ACC112 (cell line): ENCODE measurements around the gene HIP1R.

Source experiments
- H2AFZ ChIP-seq: fragments of 200-600 bp; sonication (generic); one replicate; pipeline ENCODE4 v1.6.0; 2017; ENCODE audit warnings: antibody characterized with exemption, low read length; ENCODE audit not compliant: unreplicated experiment
- H3K27ac ChIP-seq: fragments of 200-600 bp; sonication (generic); 2 replicates; pipeline ENCODE4 v1.5.1; 2014; ENCODE audit warnings: low read depth, mild to moderate bottlenecking, antibody characterized with exemption, low read length, moderate library complexity
- H3K27me3 ChIP-seq: fragments of 200-600 bp; sonication (generic); 2 replicates; pipeline ENCODE4 v1.6.1; 2014; ENCODE audit warnings: mild to moderate bottlenecking, antibody characterized with exemption, low read length, moderate library complexity, mixed read lengths; ENCODE audit not compliant: insufficient read depth
- H3K36me3 ChIP-seq: fragments of 200-600 bp; sonication (generic); 2 replicates; pipeline ENCODE4 v1.6.1; 2016; ENCODE audit warnings: mild to moderate bottlenecking, antibody characterized with exemption, low read length, moderate library complexity, mixed read lengths; ENCODE audit not compliant: insufficient read depth
- H3K4me1 ChIP-seq: fragments of 200-600 bp; sonication (generic); one replicate; pipeline ENCODE4 v1.6.1; 2016; ENCODE audit warnings: low read length, mixed read lengths; ENCODE audit not compliant: insufficient read depth, unreplicated experiment, control insufficient read depth
- H3K4me3 ChIP-seq: fragments of 200-600 bp; sonication (generic); 2 replicates; pipeline ENCODE4 v1.5.1; 2014; ENCODE audit warnings: mild to moderate bottlenecking, low read depth, low read length
- H3K79me2 ChIP-seq: fragments of 200-600 bp; sonication (generic); one replicate; pipeline ENCODE4 v1.6.0; 2016; ENCODE audit warnings: low read length; ENCODE audit not compliant: control insufficient read depth, unreplicated experiment, insufficient read depth

HIP1R gene

DNA sequence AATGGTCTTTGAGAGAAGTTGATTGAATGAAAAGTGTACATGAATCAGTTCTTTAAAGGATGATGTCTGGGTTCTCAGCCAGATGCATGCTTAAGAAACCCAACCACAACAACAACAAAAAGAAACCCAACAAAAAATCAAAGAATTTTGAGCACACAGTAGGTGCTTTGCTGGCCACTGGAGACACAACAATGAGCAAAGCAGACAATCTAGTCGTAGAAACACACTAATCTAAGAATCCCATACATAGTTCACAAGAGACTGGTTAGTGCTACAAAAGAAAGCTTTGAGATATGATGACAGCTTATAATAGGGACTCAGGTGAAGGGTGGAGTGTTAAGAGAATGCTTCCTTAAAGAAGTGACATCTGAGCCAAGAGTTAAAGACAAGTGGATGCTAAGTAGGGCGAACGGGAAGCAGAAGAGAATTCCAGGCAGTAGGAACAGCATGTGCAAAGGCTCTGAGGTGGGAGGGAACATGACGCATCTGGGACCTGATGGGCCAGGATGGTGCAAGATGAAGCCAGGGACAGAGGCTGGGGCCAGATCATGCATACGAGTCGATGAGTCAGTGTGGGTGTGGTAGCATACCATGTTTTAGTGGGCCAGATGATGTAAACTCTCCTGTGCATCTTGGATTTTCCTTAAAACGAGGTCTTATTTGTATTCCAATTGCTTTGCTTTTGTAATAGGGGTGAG, 4.6 kb upstream of the HIP1R start:
- H2AFZ ChIP-seq, result no peak overlapping the region
- no peaks in the 10 kb centered on the region for H3K36me3 ChIP-seq
- H3K4me1 ChIP-seq, result peaks cover 7% of the 10 kb centered on the region
- peak overlapping the region; percentile 42; the same call in 1 of the 2 replicates for H3K27ac ChIP-seq
- no peak overlapping the region for H3K4me3 ChIP-seq
- H3K79me2 ChIP-seq, result no peaks in the 10 kb centered on the region
- no peaks in the 10 kb centered on the region for H3K27me3 ChIP-seq

DNA sequence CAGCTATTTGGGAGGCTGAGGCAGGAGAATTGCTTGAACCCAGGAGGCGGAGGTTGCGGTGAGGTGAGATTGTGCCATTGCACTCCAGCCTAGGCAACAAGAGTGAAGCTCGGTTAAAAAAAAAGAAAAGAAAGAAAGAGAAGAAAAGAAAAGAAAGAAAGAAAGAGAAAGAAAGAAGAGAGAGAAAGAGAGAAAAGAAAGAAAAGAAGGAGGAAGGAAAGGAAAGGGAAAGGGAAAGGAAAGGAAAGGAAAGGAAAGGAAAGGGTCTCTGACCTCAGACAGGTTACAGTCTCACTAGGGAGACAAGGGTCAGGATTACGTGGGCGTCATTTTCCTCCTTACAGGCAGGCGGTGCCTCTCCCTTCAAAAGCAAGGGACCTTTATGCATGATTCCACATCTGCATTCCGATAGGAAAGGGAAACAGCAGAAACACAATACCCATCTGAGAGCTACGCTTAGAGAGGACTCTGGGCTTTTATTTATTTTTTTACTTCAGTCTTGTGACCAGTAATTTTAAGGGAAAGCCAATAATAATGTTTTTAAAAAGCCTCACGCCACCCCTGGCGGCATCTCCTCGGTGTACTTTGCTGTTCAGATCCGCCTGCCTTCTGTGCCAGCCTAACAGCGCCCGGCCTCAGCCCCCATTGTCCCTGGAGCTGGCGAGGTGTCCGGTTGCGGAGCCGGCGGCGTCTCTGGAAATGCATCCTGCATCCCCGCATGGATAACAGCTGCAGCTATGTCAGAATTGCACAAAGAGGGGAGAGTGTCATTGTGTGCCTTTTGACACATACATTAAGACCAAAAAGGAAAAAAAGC, 945 bp upstream of the HIP1R start:
- Histone ChIP-seq H2AFZ (peak overlapping the region; percentile 74), H3K4me3 (peak overlapping the region; percentile 78), H3K27ac (peak overlapping the region; percentile 11)

DNA sequence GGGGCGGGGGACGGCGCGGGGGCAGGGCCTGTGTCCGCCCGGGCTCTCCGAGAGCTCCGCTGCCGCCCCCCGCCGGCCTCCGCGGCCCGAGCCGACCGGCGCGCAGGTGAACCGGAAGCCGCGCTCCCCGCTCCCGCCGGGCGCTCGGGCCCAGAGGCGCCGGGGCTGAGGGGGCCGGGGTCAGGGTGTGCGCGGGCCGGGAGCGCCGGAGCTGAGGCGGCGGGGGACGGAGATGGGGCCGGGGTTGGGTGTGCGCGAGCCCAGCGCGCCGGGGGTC, 431 bp downstream of the HIP1R start:
- H3K4me3 ChIP-seq, result peak overlapping the region; percentile 78
- no peaks in the 10 kb centered on the region for H3K36me3 ChIP-seq
- H3K27me3 ChIP-seq, result no peaks in the 10 kb centered on the region
- peak overlapping the region; percentile 54 for H2AFZ ChIP-seq
- no peak overlapping the region for H3K27ac ChIP-seq
- H3K4me1 ChIP-seq, result peaks cover 27% of the 10 kb centered on the region
- H3K79me2 ChIP-seq, result peaks cover 30% of the 10 kb centered on the region

More for the DNA sequence above, 945 bp upstream of the HIP1R start:
- peaks cover 15% of the 10 kb centered on the region for H3K4me1 ChIP-seq
- no peaks in the 10 kb centered on the region for H3K27me3 ChIP-seq
- peaks cover 22% of the 10 kb centered on the region for H3K79me2 ChIP-seq
- H3K36me3 ChIP-seq, result no peaks in the 10 kb centered on the region

DNA sequence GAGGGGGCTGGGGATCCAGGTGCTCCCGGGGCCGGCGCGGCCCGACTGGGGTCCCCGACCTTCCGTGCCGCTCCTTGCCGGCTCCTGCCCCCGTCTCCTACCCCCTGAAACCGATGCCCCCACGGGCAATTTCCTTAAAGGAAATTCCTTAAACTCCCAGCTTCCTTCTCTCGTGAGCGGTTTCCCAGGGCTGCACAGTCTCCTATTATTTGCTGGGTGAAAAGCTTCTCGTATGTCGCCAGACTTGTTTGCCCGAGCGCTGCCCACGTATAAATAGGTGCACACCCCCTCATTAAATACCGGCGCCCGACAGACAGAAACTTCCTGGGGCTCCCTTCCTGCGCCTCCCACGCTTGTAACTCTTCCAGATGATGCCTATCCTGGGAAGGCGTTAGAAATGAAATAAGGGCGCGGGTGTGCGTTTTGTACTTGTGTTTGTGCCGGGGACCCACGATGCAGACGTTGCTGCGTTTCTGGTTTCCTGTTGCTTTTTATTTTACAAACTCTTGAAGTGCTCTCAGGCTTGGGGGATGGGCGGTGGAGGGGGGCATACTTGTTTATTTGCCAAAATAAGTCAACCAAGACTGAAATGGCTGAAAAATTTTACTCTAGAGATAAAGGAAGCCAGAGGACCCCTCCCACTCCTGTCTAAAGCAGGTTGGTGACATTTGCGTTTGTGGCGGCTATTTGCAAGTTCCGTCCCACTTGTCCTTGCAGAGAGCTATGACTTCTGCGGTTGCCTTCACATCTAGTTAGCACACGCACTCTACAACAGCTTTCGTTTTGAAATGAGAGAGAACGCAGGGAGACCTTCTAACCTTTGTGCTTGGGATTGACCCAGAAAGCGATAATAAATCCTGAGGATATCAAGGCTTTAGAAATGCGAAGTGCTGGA, 1.0 kb downstream of the HIP1R start:
- Histone ChIP-seq H3K27me3 (no peaks in the 10 kb centered on the region), H3K4me3 (peak overlapping the region; percentile 78), H3K79me2 (peaks cover 30% of the 10 kb centered on the region), H3K27ac (no peak overlapping the region), H2AFZ (peak overlapping the region; percentile 54), H3K4me1 (peaks cover 29% of the 10 kb centered on the region), H3K36me3 (no peaks in the 10 kb centered on the region)

DNA sequence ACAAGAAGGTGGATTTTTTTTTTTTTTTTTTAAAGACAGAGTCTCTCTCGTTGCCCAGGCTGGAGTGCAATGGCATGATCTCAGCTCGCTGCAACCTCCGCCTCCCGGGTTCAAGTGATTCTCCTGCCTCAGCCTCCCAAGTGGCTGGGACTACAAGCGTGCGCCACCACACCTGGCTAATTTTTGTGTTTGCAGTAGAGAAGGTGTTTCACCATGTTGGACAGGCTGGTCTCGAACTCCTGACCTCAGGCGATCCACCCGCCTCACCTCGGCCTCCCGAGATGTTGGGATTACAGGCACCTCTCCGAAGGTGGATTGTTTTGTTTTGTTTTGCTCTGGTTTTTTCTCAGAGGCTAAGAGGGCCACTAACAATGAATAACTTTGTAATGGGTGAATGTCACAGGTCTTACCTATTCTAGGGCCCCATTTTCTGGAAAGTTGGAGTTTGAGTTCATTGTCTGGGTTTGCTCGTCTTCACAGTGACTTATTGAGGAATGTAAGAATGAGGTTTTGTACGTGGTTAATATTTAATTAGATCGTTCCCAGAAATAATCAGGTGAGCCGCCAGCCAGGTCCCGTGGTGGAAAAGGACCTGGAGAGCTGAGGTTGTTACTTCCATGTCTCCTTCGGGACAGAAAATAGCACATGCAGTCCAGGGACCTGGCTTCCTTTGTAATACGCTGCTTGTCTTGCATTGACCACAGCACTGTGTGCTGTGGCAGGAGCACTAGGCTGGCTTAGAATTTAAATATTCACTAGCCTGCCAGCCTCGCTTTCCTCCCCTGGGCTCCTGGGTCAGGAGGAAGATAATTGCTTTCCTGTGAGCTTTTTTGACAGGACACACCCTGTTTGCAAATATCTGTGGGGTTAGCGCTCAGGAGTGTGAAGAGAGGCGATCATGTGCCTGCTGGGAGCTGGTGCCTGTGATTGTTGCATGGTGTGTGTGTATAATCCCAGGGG, 2.3 kb downstream of the HIP1R start:
- H3K4me3 ChIP-seq, result peak overlapping the region; percentile 78; the same call in 1 of the 2 replicates
- H3K27ac ChIP-seq, result no peak overlapping the region
- peaks cover 30% of the 10 kb centered on the region for H3K79me2 ChIP-seq
- peaks cover 36% of the 10 kb centered on the region for H3K4me1 ChIP-seq
- no peak overlapping the region for H2AFZ ChIP-seq
- H3K36me3 ChIP-seq, result no peaks in the 10 kb centered on the region
- H3K27me3 ChIP-seq, result no peaks in the 10 kb centered on the region

DNA sequence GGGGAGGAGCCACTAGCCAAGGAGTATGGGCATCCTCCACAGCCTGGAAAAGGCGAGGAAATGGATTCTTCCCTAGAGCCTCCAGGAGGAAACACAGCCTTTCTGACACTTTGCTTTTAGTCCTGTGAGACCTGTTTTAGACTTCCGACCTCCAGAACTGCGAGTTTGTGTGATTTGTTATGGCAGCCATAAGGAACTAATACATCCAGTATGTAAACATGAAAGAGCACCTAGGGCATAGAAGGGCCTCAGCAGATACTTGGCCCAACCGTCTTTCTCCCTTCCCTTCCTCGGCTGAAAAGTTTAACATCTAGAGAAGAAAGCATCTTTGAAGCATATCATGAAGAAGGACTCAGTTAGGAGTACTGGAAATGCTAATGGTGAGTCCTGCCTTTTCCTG, 3.6 kb downstream of the HIP1R start:
- H3K79me2 ChIP-seq, result peaks cover 30% of the 10 kb centered on the region
- H3K4me1 ChIP-seq, result peaks cover 36% of the 10 kb centered on the region
- no peak overlapping the region for H3K27ac ChIP-seq
- no peaks in the 10 kb centered on the region for H3K36me3 ChIP-seq
- no peak overlapping the region for H2AFZ ChIP-seq
- no peak overlapping the region for H3K4me3 ChIP-seq
- H3K27me3 ChIP-seq, result no peaks in the 10 kb centered on the region

DNA sequence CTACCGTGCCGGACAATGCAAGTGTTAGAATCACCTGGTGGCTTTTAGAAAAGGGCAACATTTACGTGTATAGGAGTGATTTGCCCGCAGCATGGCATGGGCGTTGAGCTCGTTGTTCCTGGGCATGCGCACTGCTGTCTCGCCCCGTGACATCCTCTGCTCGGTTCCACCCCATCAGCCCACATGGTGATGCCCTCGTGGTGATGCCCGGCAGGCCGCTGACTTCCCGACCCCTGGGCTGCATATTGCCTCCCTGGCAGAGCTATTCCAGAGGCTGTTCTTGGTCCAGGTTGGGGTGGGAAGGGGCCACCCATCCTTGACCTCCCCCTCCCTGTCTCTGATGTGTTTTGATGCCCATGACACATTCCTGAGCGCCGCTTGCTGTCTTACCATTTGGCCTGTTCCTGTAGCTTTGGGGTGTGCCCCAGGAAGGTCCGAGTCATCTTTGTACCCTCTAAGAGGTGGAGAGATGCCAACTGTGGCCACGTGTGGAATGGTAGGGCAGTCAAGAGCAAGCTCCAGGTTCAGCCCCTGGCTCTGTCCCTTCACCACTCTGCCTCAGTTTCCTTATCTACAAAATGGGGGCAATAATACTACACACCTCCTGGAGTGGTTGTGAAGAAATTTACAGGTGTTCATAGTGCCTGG, 4.8 kb downstream of the HIP1R start:
- no peak overlapping the region; the same call in 1 of the 2 replicates for H3K4me3 ChIP-seq
- H3K36me3 ChIP-seq, result no peaks in the 10 kb centered on the region
- H3K4me1 ChIP-seq, result peaks cover 32% of the 10 kb centered on the region
- H2AFZ ChIP-seq, result no peak overlapping the region
- no peak overlapping the region for H3K27ac ChIP-seq
- no peaks in the 10 kb centered on the region for H3K27me3 ChIP-seq
- peaks cover 33% of the 10 kb centered on the region for H3K79me2 ChIP-seq

DNA sequence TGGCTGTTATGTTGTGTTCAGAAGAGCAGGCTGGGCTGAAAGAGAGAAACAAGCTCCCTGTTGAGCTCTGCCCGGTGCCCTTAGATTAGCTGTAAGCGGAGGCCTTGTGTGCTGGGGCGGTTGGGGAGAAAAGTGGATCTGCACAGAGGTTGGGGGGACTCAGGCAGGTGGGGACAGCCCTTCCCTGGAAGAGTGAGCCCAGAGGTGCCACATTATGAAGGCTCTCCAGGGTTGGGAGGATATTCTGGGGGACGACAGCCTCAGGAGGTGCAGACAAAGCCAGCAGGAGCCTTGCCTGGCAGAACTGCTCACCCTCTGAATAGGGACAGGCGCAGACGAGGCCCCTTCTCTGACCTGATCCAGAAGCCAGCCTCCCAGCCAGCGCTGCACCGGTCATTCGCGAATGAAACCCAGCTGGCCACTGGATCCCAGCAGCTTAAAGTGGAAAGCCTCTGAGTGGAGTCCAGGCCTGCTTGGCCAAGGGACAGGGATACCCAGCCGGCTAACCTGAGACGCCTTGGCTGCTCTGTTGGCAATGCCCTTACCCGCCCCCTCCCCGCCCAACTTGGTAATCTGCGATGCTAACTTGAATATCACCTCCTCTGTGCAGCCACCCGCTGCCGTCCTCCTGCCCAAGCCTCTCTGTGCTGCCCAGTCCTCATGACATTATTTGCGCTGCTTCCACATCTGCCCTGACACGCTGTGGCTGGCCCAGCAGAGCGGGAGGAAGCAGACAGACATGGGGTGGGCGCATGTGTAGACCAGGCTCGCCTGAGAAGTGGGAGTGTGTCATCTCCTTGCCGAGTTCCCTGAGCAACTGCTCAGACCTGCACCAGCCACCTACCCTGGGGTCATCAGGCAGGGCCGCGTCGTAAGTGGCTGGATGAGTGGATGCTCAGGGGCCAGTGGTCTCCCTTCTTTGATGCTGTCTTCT, 5.6 kb downstream of the HIP1R start:
- no peak overlapping the region for H3K4me3 ChIP-seq
- H2AFZ ChIP-seq, result no peak overlapping the region
- H3K4me1 ChIP-seq, result peaks cover 32% of the 10 kb centered on the region
- peaks cover 33% of the 10 kb centered on the region for H3K79me2 ChIP-seq
- no peak overlapping the region; the same call in 1 of the 2 replicates for H3K27ac ChIP-seq
- no peaks in the 10 kb centered on the region for H3K27me3 ChIP-seq
- no peaks in the 10 kb centered on the region for H3K36me3 ChIP-seq
